OCI-LY7 (cell line): ENCODE data around the gene PCK2. TPM values are rescaled to one million over a fixed set of nuclear protein-coding genes. Genes with fewer than 3 reads are reported as not detected.

Experiments used
- BruUV-seq: library from RNA; stranded (reverse); fragments of 400-500 nt; replicated peaks from 2 replicates; lab custom pipeline; 2021; lab: Mats Ljungman, UMichigan
- CTCF ChIA-PET: fragments of 300-600 bp; sonication (Branson Sonifier 250); formaldehyde crosslinking; loops from one replicate; lab custom pipeline; 2022; ENCODE audit warnings: antibody characterized with exemption; ENCODE audit not compliant: unreplicated experiment; lab: Charles Lee
- POLR2A ChIA-PET: fragments of 300-600 bp; sonication (Branson Sonifier 250); formaldehyde crosslinking; loops from one replicate; lab custom pipeline; 2022; ENCODE audit warnings: antibody characterized with exemption; lab: Charles Lee
- DNase-seq: peaks from one replicate; pipeline ENCODE4 v3.0.0-alpha.2; 2015; ENCODE audit warnings: low spot score
- H2AFZ ChIP-seq: fragments of 200-600 bp; sonication (generic), shearing (Covaris generic); 2 replicates; pipeline ENCODE4 v1.6.1; 2014; ENCODE audit warnings: mild to moderate bottlenecking, antibody characterized with exemption, low read length, moderate library complexity
- H3K27ac ChIP-seq: fragments of 200-600 bp; sonication (generic); 2 replicates; pipeline ENCODE4 v1.5.1; 2014; ENCODE audit warnings: mixed run types, low read depth, mild to moderate bottlenecking, moderate library complexity, low read length, inconsistent platforms; ENCODE audit not compliant: poor library complexity, severe bottlenecking
- H3K36me3 ChIP-seq: fragments of 200-600 bp; sonication (generic); 2 replicates; pipeline ENCODE4 v1.6.1; 2014; ENCODE audit warnings: mild to moderate bottlenecking, antibody characterized with exemption, low read length, moderate library complexity, mixed read lengths; ENCODE audit not compliant: insufficient read depth
- H3K4me1 ChIP-seq: fragments of 200-600 bp; sonication (generic); 2 replicates; pipeline ENCODE4 v1.5.1; 2014; ENCODE audit warnings: mild to moderate bottlenecking, low read length; ENCODE audit not compliant: insufficient read depth, poor library complexity, severe bottlenecking
- H3K4me2 ChIP-seq: fragments of 200-600 bp; sonication (generic); 2 replicates; pipeline ENCODE4 v1.6.1; 2014; ENCODE audit warnings: mild to moderate bottlenecking, low read length
- H3K4me3 ChIP-seq: fragments of 200-600 bp; sonication (generic); 2 replicates; pipeline ENCODE4 v1.5.1; 2014; ENCODE audit warnings: mild to moderate bottlenecking, low read depth, low read length; ENCODE audit not compliant: poor library complexity, severe bottlenecking
- H3K79me2 ChIP-seq: fragments of 200-600 bp; sonication (generic); 2 replicates; pipeline ENCODE4 v1.6.1; 2016; ENCODE audit warnings: low read depth, mild to moderate bottlenecking, low read length, moderate library complexity, mixed read lengths; ENCODE audit not compliant: insufficient read depth
- H3K9me2 ChIP-seq: fragments of 200-600 bp; sonication (generic); 2 replicates; pipeline ENCODE4 v1.6.1; 2016; ENCODE audit warnings: mild to moderate bottlenecking, low read length, mixed read lengths; ENCODE audit not compliant: insufficient read depth
- H3K9me3 ChIP-seq: fragments of 200-600 bp; sonication (generic); 2 replicates; pipeline ENCODE4 v1.6.1; 2014; ENCODE audit warnings: mild to moderate bottlenecking, mixed run types, low read length, mixed read lengths
- H4K20me1 ChIP-seq: fragments of 200-600 bp; sonication (generic); 2 replicates; pipeline ENCODE4 v1.6.1; 2014; ENCODE audit warnings: mild to moderate bottlenecking, antibody characterized with exemption, low read length, moderate library complexity, mixed read lengths; ENCODE audit not compliant: insufficient read depth
- CTCF ChIP-seq: fragments of 200-600 bp; sonication (generic); conservative IDR thresholded peaks from 2 replicates; pipeline ENCODE4 v1.5.1; 2014; ENCODE audit warnings: mild to moderate bottlenecking, antibody characterized with exemption, low read length, moderate library complexity, mixed read lengths
- EZH2phosphoT487 ChIP-seq: fragments of 200-600 bp; sonication (generic); IDR thresholded peaks from 2 replicates; pipeline ENCODE4 v1.6.1; 2018; ENCODE audit warnings: low read depth, borderline replicate concordance, mild to moderate bottlenecking, mixed run types, antibody characterized with exemption, low read length, moderate library complexity, mixed read lengths
- intact Hi-C: fragments of 100-400 bp; cut with micrococcal nuclease; formaldehyde crosslinking; loops from one replicate; pipeline ENCODE4 v1.10.0; 2022; ENCODE audit not compliant: unreplicated experiment
- total RNA-seq, 2 experiments: library from RNA; depleted of rRNA in 1 of 2; stranded (reverse); fragments of >200 nt in 1 of 2; shearing (Covaris generic) in 1 of 2; gene quantifications; 2 replicates each; pipeline ENCODE4 v1.2.3, GENCODE V29; 2014 to 2022

The PCK2 gene
- total RNA-seq, 2 experiments from 2014 or later = 43.6 to 130 TPM

GRCh38 chr14:24051176-24051788 lies 42.8 kb upstream of the PCK2 start:
- Histone ChIP-seq H2AFZ (peak overlapping the region; percentile 84), H3K9me2 (no peaks in the 10 kb centered on the region), H3K9me3 (no peaks in the 10 kb centered on the region), H3K4me2 (peak overlapping the region; percentile 94), H3K4me1 (peaks cover 31% of the 10 kb centered on the region), H3K27ac (no peak overlapping the region), H3K4me3 (peak overlapping the region; percentile 70), H4K20me1 (no peaks in the 10 kb centered on the region), H3K36me3 (no peaks in the 10 kb centered on the region), H3K79me2 (no peaks in the 10 kb centered on the region)
- intact Hi-C loops = no loop called here
- CTCF ChIA-PET = interaction anchor here (0.6 to 1.1 kb wide), 2 partner anchors 39 to 1074 kb away, joined by 3 read pairs; no protein-coding TSS in a partner anchor
- no TSS peak for BruUV-seq
- POLR2A ChIA-PET = interaction anchor here (0.7 to 1.4 kb wide), 2 partner anchors 39 to 46 kb away, joined by 3 read pairs; no protein-coding TSS in a partner anchor
- no peak for DNase-seq
- TF ChIP-seq EZH2phosphoT487 (no peak), CTCF (no peak)

- no peaks in the 10 kb centered on the region for H3K36me3 ChIP-seq
- POLR2A ChIA-PET = interaction anchor here (0.6 to 1.4 kb wide), 3 partner anchors 10 to 45 kb away, joined by 3 read pairs; no protein-coding TSS in a partner anchor
- peak within 1 kb of the TSS; percentile 84 for H2AFZ ChIP-seq
- TF ChIP-seq CTCF = no peak
- no peak for TF ChIP-seq EZH2phosphoT487
- H3K9me2 ChIP-seq = no peaks in the 10 kb centered on the region
- BruUV-seq = no TSS peak
- no peaks in the 10 kb centered on the region for H3K9me3 ChIP-seq
- H4K20me1 ChIP-seq = no peaks in the 10 kb centered on the region
- H3K4me3 ChIP-seq = peak within 1 kb of the TSS; percentile 70
- peak within 1 kb of the TSS; percentile 94 for H3K4me2 ChIP-seq
- peak; percentile 75 for DNase-seq
- no peak within 1 kb of the TSS for H3K27ac ChIP-seq
- H3K4me1 ChIP-seq = peaks cover 31% of the 10 kb centered on the region
- intact Hi-C loops = no loop called here
- CTCF ChIA-PET = interaction anchor here (0.6 to 1.1 kb wide), 2 partner anchors 38 to 1075 kb away, joined by 3 read pairs; no protein-coding TSS in a partner anchor
- no peaks in the 10 kb centered on the region for H3K79me2 ChIP-seq
These were observed 42.1 kb upstream of the PCK2 start, which contains the start of gene CARMIL3 for GRCh38 chr14:24051789-24052655. Gene CARMIL3 (plus strand): TSS chr14:24052009. CDS start chr14:24052154, 145 bp downstream.
